ENCODE measurements around the gene NUDT22.
A peak's percentile ranks its signal among the peaks of the same experiment; 100 is the strongest.

Gene NUDT22, protein sequence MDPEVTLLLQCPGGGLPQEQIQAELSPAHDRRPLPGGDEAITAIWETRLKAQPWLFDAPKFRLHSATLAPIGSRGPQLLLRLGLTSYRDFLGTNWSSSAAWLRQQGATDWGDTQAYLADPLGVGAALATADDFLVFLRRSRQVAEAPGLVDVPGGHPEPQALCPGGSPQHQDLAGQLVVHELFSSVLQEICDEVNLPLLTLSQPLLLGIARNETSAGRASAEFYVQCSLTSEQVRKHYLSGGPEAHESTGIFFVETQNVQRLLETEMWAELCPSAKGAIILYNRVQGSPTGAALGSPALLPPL

DNA sequence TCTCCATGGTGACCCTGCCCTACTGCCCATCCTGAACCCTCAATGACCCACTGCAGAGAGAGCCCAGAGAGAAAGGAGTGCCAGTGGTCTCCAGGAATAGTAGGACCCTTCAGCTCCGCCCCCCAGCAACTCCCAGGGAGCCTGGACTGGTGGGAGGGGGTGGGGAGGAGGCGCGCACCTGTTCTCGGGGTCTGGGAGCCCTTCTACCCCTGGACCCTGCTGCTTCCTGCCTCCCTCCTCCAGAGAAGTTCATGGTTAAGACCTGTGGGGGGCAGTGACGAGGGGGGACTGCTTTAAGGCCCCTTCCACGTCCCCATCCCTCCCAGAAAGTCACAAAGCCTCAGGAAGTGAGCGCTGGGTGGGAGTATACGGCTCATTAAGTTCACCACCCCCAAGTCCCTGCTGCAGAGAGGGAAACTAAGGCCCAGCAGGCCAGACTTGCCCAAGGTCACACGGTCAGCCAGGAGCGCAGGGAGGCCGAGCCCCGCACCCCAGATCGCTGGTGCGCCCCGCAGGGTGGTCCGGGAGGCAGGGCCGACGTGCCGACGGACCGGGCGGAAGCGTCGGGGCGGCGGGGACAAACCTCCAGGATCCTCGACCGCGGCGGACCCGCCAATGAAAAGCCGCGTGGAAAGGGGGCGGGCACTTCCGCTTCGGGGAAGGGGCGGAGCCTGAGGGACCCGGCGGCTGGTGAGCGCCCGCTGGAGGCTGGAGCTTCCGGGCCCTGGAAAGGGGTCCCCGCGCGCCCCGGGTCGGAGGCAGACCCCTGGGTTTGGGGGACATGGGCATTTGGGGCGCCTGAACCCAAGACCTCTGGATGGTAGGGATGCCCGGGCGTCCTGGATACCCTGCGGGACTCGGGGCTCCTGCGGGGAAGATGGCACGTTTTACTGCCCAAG lies at the start of gene NUDT22, which contains the start of gene TRPT1:
TSS of gene NUDT22 (plus strand) at position 667 of the 899 bp plus-strand sequence. CDS start 379 bp downstream, outside the sequence.
TSS of gene TRPT1 (minus strand) at position 579 of the 899 bp plus-strand sequence. CDS start at position 253, 326 bp downstream.
- DNase-seq (ENCODE audit: low spot score): peak; percentile 83

DNA sequence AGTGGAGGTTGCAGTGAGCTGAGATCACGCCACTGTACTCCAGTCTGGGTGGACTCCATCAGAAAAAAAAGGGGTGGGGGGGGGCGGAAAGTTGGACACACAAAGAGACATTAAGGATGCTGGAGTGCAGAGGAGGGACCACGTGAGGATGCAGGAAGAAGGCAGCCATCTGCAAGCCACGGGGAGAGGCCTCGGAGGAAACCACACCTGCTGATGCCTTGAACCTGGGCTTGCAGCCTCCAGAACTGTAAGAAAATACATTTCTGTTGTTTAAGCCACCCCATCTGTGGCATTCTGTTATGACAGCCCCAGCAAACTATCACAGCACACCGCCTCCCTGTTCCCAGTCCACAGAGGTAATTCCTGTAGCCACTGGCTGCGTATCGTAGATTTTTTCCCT lies 49.3 kb upstream of the NUDT22 start:
- no peak for DNase-seq (ENCODE audit: low spot score)

DNA sequence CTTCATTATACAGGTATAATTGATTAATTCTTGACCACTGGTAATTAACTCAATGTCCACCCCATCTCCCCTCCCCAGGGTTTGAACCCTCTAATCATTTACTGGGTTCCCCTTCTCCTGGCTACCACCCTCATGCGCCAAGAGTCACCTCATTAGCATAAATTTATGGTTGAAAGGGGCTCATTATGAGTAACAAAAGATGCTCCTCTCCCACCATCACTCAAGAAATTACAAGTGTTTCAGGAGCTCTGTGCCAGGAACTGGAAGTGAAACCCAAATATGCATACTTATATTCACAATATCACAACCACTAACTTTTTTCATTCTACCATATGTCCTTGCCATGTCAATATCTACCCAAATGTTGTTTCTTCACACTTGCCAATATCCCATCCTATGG lies 47.9 kb upstream of the NUDT22 start:
- DNase-seq (ENCODE audit: low spot score): no peak

DNA sequence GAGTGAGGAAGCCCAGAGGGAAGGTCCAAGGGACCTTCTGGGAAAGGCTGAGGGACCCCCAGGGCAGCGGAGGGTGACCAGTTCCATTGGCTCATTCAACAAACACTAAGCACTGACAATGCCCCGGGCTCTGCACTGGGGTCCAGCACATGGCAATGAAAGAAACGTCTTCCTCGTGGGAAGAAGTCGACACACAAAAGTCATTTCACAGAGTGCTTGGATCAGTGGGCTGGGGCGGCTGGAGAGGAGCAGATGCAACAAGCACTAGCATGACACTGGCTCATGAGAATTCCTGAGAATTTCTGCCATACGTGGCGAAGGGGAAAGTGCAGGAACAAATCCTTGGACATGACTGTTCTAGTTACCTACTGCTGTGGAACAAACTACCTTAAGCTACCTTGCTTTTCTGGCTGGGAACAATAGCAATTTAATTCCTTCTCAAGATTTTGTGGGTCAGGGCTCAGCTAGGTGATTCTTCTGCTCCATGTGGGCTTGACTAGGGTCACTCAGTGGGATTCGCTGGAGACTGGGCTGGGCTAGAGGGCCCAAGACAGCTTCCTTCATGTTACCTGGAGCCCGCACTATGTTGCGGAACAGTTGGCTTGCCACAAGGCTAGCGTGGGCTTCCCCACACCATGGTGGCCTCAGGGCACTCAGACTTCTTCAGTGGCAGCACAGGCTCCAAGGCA lies 47.0 kb upstream of the NUDT22 start:
- no peak for DNase-seq (ENCODE audit: low spot score)

DNA sequence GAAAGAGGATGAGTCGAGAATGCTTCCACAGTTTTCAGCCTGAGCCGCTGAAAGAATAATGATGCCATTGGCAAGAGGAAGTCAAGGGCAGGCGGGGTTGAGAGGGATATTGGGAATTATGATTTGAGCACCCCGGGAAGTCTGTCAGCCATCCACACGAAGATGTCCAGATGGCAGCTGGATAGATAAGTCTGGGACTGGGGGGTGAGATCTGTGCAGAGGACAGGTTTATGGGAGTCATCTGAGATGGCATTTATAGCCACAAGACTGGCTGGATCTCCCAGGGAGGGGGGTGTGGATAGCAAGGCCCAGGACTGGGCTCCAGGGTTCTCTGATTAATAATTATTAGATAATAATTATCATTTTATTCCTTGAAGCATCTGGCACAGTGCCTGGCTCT lies 45.2 kb upstream of the NUDT22 start:
- DNase-seq (ENCODE audit: low spot score): no peak

DNA sequence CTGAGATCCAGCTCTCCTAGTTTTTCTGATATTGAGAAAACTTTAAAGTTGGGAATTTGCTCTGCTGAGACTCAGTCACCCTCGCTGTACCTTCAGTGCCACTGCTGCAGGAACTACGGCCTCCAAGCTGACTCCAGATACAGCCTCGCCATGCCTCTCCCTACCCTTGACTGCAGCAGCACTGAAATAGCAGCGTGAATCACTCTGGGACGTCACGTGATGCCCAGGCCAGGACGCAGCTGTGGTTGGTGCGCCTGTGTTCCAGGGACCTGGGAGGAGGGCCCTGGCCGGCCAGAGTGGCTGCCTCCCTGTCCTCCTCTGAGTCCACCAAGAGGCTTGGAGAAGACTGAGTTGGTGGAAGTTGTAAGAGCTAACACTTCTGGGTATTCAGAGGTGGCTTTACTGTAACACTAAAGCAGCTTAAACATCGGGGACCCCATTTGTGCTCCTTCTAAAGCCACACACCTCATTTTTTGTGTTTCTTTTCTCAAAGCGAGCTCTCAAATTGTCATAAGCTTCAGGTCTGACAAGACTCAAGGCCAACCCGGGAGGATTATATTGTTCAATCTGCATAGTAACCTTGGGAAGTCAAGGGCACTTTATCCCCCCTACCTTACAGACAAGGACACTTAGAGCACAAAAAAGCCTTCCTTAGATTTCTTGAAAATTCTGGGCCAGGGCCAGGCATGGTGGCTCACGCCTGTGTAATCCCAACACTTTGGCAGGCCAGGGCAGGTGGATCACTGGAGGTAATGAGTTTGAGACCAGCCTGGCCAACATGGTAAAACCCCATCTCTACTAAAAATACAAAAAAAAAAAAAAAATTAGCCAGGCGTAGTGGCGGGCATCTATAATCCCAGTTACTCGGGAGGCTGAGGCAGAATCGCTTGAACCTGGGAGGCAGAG lies 44.3 kb upstream of the NUDT22 start:
- DNase-seq (ENCODE audit: low spot score): peak; percentile 92

DNA sequence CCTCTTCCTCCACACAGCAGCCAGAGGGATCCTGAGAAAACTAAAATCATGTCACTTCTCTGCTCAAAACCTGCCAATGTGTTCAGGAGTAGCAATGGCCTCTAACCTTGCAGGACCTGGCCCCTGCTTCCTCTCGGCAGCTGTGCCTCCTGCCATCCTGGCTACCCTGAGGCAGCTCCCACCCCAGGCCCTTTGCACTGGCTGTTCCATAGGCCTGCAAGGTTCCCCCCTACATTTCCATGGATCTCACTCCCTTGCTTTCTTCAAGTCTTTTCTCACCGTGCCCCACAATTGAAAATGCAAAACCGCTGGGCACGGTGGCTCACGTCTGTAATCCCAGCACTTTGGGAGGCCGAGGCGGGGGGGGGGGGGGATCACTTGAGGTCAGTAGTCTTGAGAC lies 42.2 kb upstream of the NUDT22 start:
- DNase-seq (ENCODE audit: low spot score): no peak

DNA sequence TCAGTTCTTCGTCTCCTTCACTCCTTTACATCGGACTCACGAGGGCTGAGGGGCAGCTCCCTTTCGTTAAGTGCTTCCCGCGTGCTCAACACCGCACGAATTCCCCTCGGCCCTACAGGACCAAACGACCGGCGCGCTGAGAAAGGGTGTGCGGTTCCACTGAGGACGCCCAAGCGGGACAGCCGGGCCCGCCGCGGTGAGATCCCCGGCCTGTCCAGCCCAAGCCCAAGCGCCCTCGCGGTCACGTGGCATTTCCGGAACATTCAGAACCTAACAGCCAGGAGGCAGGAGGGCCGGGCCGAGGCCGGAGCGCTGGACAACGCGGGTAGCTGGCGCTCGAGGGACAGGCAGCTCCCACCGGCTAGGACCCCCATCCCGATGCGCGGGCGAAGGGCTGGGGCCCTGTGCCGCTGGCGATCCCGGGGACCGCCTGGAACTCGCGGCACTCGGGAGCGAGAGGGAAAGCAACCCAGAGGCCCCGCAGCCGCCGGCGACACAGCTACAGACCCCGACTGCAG lies 40.8 kb upstream of the NUDT22 start:
- DNase-seq (ENCODE audit: low spot score): peak; percentile 42

DNA sequence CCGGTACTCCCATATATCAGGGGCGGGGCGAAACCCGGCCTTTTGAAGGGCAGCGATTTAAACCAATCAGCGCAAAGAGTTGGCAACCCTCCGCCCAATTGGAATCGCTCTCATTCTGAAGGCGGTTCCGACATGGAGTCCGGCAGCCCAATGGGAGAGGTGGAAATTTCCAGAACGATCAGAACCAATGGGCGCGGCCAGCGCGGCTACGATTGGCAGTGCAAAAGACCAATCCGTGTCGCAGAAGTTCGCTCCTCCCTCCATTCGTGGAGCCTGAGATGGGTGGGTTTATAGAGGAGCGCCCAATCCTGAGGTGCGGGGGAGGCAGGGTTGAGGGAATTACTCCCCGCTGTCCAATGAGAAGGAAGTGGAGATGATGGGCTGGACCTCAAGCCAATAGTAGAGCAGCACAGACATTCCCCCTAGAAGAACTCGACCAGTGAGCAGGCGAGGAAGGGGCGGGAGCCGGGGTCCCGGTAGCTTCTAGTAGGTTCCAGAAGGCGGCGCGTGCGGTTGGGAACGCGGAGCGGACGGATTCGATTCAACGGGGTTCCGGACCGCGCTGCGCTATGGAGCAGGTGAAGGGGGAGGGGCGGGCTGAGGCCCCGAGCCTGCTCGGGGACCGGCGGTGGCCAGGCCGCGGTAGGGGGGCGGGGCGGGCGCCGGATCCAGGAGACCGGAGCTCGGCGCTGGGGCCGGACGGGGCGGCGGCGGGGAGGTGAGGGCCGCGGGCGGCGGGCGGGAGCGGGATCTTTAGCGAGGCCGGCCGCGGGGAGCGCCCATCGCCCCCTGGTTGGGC lies 40.2 kb upstream of the NUDT22 start, which contains the start of gene STIP1:
TSS of gene STIP1 (plus strand) at position 479 of the 799 bp plus-strand sequence. CDS start at position 570, 91 bp downstream.
- peak; percentile 100 for DNase-seq (ENCODE audit: low spot score)

DNA sequence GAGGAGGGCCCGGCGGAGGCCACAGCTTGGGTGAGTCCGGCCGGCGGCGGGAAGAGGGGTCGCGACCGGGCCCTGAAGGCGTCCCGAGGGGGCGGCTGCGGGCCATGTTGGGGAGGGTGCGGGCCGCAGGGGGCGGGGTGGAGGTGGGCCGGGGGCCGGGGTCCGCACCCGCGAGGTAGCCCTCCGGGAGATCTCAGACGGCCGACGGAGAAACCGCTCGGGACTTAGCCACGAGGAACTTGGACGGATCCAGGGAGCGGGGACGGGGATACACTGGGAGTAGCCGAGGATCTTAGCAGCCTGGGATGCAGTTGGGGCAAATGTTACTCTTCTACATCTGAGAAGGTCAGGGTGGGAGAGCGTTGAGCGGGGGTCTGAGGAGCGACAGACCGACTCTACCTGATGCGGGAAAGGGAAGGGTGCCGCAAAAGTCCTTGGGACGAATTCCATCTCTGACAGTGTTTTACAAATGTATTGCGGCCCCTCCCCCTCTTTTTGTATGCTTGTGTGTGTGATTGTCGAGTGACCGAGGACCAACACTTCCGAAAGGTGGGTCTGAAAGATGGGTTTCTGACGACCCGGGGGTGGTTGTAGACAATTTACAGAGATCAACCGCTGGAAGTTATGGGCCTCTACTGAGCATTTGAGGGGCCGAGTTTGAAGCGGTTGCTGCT lies 39.4 kb upstream of the NUDT22 start:
- DNase-seq (ENCODE audit: low spot score): no peak

DNA sequence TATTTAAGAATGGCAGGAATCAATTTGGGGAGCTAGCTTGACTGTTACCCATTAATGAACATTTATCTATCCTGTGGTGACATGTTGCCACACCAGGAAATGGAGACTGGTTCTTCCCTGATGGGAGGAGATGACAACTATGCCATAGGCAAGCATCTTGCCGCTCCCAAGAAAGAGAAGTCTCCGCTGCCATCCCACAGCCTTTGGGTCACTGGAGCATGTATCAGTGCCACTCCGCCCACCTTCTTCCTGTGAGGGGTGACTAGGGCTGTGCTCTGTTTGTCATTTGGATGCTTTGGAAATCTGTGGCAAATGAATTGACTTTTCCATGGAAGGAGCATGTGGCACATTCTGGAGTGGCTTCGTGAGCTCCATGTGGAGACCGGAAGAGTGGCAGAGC lies 33.6 kb upstream of the NUDT22 start:
- no peak for DNase-seq (ENCODE audit: low spot score)

DNA sequence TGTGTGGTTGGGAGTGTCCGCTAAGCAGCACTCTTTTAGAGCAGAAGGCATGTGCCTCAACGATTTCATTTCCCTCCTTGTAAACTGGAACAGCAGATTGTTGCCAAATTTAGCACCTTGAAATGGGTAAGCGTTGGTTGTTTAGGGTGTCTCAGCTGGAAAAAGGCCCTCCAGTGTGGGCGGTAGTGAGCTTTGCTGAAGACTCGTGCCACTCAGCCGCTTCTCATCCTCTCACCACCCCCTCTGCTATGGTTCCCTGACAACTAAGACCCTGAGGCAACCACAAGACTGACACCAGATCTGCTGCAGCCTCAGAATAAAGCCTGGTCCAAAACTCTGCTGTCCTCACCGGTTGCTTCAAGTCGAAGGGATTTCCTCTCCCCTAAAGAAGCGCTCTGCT lies 29.4 kb upstream of the NUDT22 start:
- DNase-seq (ENCODE audit: low spot score): no peak

DNA sequence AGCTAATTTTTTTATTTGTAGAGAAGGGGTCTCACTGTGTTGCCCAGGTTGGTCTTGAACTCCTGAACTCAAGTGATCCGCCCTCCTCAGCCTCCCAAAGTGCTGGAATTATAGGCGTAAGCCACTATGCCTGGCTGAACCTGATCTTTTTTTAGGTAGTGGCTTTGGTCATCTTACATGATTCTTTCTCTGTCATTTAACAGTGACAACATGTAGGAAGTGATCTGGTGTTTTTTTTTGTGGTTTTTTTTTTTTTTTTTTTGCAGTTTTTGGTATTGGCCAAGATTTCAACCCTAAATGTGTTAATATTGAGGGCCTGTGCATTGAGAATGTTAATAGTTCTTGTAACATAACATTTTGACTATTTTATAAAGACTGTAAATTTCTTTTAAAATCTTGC lies 27.6 kb upstream of the NUDT22 start:
- DNase-seq (ENCODE audit: low spot score): no peak

DNA sequence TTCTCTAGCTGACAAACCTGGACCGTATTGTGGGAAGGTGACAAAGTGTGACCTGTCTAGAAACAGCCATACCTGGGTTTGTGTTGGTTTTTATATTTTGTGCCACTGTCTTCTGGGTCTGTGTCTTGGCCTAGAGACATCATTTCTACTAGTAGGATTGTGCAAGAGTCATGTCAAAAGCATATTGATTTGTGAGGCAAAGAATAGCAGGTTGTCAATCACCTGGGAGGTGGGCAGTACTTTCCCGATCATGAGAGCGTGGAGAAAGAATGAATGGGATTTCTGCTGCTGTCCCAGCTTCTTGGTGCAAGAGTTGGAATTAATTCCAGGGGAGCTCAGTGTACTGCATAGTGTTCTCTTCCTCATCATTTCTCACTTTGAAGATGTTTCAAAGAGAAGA lies 24.5 kb upstream of the NUDT22 start:
- no peak for DNase-seq (ENCODE audit: low spot score)

DNA sequence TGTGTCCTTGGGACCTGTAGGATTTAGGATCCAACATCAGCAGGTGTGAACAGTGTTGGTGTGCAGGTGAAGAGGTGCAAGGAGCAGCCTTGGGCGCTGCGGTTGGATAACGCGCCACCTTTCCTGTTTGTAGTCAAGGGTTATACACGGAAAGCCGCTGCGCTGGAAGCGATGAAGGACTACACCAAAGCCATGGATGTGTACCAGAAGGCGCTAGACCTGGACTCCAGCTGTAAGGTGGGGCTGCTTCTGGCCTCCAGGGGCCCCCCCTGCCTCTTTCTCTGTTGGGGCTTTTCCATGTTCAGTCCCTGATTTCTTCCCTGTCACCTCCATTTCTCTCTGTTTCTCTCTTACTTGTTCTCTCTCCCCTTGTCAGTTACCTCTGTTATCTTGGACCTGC lies 23.1 kb upstream of the NUDT22 start:
- DNase-seq (ENCODE audit: low spot score): no peak

DNA sequence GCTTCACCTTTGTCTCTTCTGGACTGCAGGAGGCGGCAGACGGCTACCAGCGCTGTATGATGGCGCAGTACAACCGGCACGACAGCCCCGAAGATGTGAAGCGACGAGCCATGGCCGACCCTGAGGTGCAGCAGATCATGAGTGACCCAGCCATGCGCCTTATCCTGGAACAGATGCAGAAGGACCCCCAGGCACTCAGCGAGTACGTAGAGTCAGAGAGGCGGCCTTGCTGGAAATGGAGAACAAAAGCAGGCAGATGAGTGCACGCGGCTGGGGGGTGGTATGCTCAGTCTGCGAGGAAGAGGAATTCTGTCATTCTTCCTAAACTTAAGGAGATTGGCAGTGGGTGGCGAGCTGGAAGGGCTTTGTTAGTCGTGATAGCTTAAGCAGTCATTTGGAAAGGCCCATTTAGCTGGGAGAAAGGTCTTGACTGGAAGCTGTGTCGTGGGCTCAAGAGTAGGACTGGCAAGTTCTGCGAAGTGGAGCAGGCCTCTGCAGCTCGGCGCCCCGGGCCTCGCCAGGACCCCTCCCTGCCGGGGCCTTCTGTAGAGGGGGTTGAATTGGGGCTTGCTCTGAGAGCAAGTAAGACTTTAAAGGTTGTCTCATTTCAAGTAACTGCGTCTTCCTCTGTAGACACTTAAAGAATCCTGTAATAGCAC lies 22.5 kb upstream of the NUDT22 start:
- DNase-seq (ENCODE audit: low spot score): no peak

DNA sequence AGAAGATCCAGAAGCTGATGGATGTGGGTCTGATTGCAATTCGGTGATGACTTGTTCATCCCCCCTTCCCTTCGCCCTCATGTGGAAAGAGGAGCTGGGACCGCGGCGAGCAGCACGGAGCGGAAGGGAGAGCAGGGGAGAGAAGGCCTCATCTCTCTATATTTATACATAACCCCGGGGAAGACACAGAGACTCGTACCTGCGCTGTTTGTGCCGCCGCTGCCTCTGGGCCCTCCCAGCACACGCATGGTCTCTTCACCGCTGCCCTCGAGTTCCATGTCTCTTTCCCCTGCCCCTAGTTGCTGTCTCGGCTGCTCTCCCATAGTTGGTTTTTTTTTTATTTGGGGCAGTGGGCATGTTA lies 22.0 kb upstream of the NUDT22 start:
- no peak for DNase-seq (ENCODE audit: low spot score)

DNA sequence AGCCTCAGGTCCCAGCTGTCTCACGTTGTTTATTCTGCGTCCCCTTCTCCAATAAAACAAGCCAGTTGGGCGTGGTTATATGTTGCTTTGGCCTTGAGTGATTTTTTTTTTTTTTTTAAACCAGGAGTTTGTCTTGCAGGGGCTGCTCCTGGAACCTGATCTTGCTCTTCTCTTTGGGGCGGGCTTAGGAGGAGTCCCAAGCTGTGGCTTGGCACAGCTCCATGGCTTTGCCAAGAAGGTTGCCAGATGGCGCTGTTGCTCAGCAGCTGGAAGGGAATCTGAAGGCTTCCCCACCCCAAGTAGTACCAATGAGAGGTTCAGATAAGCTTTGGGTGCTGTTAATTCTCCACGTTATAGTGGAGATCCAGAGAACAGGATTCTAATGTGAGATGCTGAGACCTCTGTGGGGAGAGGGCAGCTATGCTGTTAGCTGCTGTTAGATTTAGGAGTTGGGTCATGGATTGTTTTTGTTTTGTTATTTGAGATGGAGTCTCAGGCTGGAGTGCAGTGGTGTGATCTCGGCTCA lies 21.5 kb upstream of the NUDT22 start:
- peak; percentile 89 for DNase-seq (ENCODE audit: low spot score)
